Measurements from ENCODE around the gene ETHE1.

GRCh38 chr19:43507880-43508279 lies 19.1 kb downstream of the ETHE1 start:
- no peak for TF ChIP-seq POLR2A (IDR thresholded peaks at IDR 0.05)
- no peak for TF ChIP-seq CTCF (IDR thresholded peaks at IDR 0.05)
